Inflammatory macrophage treated with lipopolysaccharide for 1 hour (primary cell): ENCODE results near the gene TYMP.

Experiments
- DNase-seq, 2 donors: peaks; one replicate each; pipeline ENCODE4 v3.0.0-alpha.2; 2020 to 2022

TYMP gene

GRCh38 chr22:50529897-50530579, at the start of gene TYMP:
Gene TYMP (minus strand): TSS chr22:50530012. CDS start chr22:50529709, 303 bp downstream.
- peak; percentile 84 to 87 for DNase-seq

GRCh38 chr22:50578776-50579310, 49.0 kb upstream of the TYMP start:
- DNase-seq: no peak

GRCh38 chr22:50577987-50578775, 48.4 kb upstream of the TYMP start, which contains the start of gene CPT1B:
Gene CPT1B (minus strand): TSS chr22:50578427. CDS start chr22:50577915, 512 bp downstream.
- DNase-seq: no peak

GRCh38 chr22:50577697-50577986, 47.8 kb upstream of the TYMP start:
- no peak for DNase-seq

- peak in 1 of 2 donors; percentile 14 for DNase-seq
These were observed 47.2 kb upstream of the TYMP start for GRCh38 chr22:50576806-50577696.

GRCh38 chr22:50576070-50576469, 46.3 kb upstream of the TYMP start:
- peak in 1 of 2 donors; percentile 8 for DNase-seq

GRCh38 chr22:50575426-50575941, 45.7 kb upstream of the TYMP start:
- no peak for DNase-seq

- no peak for DNase-seq
These were observed 44.6 kb upstream of the TYMP start for GRCh38 chr22:50574383-50574755.

- DNase-seq: no peak
These were observed 43.9 kb upstream of the TYMP start for GRCh38 chr22:50573491-50574382.

- no peak for DNase-seq
These were observed 43.2 kb upstream of the TYMP start for GRCh38 chr22:50572965-50573364.

- no peak for DNase-seq
These were observed 41.7 kb upstream of the TYMP start for GRCh38 chr22:50571264-50572175.

GRCh38 chr22:50570861-50571260, 41.0 kb upstream of the TYMP start:
- no peak for DNase-seq

- no peak for DNase-seq
These were observed 40.2 kb upstream of the TYMP start for GRCh38 chr22:50569896-50570535.

- DNase-seq: no peak
These were observed 39.2 kb upstream of the TYMP start for GRCh38 chr22:50569041-50569459.

GRCh38 chr22:50568626-50569025, 38.8 kb upstream of the TYMP start:
- no peak for DNase-seq

- no peak for DNase-seq
These were observed 38.0 kb upstream of the TYMP start for GRCh38 chr22:50567721-50568252.

- DNase-seq: no peak
These were observed 34.5 kb upstream of the TYMP start for GRCh38 chr22:50564289-50564688.

- DNase-seq: no peak
These were observed 33.8 kb upstream of the TYMP start for GRCh38 chr22:50563413-50564160.
